ENCODE measurements around the gene ACSL6.

ACSL6 gene, protein sequence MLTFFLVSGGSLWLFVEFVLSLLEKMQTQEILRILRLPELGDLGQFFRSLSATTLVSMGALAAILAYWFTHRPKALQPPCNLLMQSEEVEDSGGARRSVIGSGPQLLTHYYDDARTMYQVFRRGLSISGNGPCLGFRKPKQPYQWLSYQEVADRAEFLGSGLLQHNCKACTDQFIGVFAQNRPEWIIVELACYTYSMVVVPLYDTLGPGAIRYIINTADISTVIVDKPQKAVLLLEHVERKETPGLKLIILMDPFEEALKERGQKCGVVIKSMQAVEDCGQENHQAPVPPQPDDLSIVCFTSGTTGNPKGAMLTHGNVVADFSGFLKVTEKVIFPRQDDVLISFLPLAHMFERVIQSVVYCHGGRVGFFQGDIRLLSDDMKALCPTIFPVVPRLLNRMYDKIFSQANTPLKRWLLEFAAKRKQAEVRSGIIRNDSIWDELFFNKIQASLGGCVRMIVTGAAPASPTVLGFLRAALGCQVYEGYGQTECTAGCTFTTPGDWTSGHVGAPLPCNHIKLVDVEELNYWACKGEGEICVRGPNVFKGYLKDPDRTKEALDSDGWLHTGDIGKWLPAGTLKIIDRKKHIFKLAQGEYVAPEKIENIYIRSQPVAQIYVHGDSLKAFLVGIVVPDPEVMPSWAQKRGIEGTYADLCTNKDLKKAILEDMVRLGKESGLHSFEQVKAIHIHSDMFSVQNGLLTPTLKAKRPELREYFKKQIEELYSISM

GRCh38 chr5:132011622-132012343, at the start of gene ACSL6:
Gene ACSL6, minus strand, starts transcription at chr5:132011658. Its CDS starts 105 bp downstream, at chr5:132011553.
- no peak for DNase-seq

DNA sequence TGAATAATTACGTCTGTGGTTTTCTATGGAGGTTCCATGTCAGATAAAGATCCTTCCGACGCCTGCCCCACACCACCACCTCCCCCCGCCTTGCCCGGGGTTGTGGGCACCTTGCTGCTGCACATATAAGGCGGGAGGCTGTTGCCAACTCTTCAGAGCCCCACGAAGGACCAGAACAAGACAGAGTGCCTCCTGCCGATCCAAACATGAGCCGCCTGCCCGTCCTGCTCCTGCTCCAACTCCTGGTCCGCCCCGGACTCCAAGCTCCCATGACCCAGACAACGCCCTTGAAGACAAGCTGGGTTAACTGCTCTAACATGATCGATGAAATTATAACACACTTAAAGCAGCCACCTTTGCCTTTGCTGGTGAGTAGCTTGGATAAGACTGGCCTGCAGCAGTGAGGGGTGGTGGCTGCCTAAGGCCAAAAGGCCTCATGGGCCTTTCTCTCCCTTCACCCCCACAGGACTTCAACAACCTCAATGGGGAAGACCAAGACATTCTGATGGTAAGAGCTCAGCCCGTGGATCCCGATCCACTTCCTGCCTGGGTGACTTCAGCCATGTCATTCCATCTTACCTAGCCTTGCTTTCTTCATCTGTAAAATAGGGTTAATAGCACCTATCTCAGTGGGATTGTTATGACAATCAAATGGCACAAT, 49.2 kb upstream of the ACSL6 start, which contains the start of gene IL3:
IL3 (plus strand) TSS at position 155 of the 661 bp plus-strand sequence; CDS start at position 207, 52 bp downstream.
- no peak for DNase-seq

DNA sequence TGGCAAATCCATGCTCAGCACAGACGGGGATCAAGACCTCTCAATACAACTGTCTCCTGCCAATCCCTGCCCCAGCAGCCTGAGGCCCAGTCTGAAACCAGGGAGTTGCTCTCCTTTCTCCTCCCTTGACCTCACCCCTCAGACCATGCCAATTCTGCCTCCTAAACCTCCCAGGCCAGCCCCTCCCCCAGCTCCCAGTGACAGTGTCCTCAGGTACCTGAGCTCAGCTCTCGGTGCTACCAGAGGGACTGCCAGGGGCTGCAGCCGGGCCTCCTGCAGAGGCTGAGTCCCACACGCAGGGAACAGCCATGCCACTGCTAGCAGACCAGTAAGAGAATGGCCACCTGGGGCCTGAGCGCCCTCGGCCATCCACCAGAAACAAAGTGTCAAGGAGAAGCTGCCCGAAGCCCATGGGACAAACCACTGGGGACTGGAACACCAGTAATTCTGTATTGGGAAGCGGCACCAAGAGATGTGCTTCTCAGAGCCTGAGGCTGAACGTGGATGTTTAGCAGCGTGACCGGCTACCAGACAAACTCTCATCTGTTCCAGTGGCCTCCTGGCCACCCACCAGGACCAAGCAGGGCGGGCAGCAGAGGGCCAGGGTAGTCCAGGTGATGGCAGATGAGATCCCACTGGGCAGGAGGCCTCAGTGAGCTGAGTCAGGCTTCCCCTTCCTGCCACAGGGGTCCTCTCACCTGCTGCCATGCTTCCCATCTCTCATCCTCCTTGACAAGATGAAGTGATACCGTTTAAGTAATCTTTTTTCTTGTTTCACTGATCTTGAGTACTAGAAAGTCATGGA, 48.4 kb upstream of the ACSL6 start:
- DNase-seq = no peak

GRCh38 chr5:132059043-132059695, 47.7 kb upstream of the ACSL6 start:
- no peak for DNase-seq

- DNase-seq = no peak
Measured at GRCh38 chr5:132058646-132059042, 47.2 kb upstream of the ACSL6 start.

DNA sequence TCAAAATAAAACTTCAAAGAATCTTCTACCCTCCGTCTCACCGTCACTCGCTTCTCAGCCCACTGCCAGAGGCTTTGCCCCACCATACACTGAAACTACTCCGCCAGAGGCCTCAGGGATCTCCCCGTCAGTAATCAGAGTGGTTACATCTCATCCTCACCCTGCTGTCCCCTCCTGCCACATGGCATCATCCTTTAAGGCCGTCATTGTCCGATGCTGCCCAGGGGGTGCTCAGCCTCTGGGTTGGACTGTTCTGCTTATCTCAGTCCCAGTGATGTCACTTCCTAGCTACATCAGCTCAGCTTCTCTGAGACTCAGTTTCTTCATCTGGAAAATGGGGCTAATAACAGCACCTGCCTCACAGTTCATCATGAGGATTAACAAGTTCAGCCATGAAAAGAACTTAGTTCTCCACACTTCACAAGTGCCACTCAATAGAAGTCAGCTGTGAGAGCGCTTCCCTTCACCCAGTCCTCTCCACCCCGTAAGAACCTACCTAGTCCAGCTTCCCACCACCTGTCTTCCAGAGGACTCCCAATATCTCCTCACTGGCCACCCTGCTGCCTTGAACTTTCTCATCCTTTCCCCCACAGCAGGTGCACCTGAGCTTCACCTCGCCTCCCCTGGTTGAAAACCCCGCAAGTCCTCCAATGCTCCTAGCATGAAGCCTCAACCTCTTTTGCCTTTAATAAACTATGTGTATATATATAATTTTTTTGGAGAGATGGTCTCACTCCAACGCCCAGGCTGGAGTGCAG, 46.2 kb upstream of the ACSL6 start:
- DNase-seq = no peak

DNA sequence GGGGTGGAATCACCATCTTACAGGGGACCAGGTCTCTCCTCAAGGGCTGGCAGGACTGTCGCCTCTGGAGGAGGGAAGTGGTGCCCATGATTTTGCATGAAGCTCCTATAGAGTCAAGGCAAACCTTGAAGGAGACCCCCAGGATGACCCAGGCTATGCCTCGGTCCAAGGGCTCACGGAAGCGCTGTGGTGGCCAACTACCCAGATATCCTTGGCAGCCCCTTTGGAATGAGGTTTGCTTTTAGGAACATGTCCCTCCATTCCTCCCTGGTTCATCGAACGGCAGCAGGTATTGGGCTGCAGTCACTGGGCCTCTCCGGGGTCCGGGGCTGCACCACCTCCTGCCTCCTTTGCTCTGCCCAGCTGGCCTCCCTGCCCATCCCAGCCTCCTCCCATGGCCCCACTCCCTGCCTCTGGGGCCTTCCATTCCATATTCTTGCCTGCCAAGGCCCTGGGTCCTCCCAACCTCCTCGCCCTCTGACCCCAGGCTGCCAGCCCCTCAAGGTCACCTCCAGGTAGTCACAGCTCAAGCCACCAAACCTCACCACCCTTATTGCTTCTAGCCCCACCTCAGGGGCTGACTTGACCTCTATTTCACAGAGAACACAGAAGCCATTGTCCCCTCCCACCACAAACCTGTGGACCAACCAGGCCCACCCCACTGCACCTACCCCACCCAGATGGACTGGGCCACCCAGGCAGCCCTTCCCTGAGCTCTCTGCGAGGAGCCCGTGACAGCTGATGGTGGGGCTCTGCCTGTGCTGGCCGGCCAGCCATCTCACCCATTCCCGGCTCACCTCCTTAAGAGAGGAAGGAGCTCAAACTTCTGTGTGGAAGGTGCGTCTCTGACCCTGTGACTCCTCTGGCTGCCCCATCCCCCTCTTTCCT, 45.4 kb upstream of the ACSL6 start:
- no peak for DNase-seq

GRCh38 chr5:132055808-132056609, 44.6 kb upstream of the ACSL6 start:
- no peak for DNase-seq

DNA sequence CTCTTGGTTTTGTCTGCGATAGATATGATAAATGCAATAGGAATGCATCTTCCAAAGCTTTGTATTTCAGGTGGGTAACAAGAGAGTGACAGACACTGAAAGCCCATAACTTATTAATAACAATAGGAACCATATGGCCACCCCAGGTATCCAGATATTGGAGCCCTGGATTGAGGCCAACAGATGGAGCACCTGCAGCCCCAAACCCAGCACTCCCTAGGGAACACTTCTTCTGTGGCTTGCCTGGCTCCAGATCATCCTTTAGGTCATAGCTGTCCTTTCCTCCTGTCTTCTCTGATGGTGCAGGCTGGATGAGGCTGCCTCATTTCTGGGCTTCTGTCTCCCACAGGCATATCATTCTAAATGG, 44.0 kb upstream of the ACSL6 start:
- DNase-seq = no peak

DNA sequence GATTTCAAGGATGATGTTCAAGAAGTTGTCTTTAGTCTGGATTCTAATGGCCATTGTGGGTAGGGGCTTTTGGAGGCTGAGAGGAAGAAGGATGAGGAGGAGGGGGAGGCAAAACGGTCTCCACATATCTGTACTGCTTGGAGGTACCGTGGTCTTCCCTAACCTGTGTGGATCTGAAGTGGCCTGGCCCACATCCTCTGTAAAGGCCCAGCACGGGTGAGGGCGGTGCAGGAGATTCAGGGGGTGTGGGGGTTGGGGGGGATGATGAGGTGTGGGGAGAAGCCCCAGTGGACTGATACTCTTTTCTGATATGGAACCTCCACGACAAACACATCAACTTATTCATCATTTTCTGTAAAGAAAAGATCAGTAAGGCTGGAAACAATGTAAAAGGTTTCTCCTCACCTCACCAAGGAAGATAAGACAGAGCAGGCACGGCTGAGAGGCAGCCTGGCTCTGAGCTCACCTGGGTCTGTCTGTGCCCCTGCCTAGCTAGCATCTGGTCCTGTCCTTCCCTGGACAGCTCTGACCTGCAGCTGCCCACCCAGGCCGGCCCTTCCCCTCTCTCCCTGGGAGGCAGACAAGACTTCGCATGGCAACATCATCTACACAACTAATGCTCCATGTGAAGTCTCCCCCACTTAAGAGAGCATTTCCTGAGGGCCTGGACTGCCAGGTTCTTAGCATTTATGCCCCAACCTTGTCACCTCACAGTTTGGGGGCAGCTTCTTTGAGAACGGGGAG, 43.4 kb upstream of the ACSL6 start:
- no peak for DNase-seq

GRCh38 chr5:132054031-132054696, 42.7 kb upstream of the ACSL6 start:
- DNase-seq = no peak

DNA sequence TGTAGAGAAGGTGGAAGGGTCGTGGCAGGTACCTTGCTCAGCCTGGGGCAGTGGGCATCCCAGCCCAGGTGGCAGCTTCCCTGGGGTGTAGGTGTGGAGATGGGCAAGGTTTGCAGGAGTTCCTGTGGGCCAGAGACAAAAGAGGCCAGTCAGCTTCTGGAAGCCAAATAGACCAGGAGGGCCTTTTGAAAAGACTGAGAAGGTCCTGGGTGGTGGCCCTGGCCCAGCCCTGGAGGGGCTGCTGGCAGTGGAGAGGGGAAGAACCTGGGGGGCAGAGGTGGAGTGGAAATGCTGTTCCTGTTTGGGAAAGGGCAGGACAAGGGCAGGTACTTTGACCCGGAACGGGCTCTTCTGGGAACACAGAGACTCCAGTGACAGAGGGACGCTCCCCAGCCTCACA, 42.0 kb upstream of the ACSL6 start:
- no peak for DNase-seq

GRCh38 chr5:132052520-132052919, 41.1 kb upstream of the ACSL6 start:
- DNase-seq = no peak

- DNase-seq = no peak
Measured at GRCh38 chr5:132050661-132051552, 39.4 kb upstream of the ACSL6 start.

- no peak for DNase-seq
Measured at GRCh38 chr5:132050136-132050535, 38.7 kb upstream of the ACSL6 start.

DNA sequence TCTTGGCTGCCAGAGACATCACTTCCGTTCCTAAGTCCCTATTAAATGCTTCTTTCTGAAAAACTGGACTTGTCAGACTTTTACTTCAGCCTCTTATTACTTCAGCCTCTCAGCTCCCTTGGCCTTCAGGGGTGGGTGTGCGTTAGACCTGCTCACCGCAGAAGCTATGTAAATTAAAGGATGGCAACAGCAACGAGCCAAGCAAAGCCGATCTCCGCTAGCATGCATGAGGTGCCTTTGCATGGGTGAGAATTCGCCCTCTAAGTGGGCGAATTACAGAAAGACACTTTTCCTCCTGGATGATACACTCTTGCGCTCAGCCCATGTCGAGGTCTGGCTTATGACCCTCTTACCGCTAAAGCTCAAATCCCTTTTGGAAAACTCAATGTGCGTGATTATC, 38.1 kb upstream of the ACSL6 start:
- no peak for DNase-seq
